Hematopoietic multipotent progenitor cell treated with erythropoietin and hydrocortisone succinate and interleukin-3 and kit ligand, for 4 days (in vitro differentiated cells): ENCODE data around the gene CAPS.
A peak's percentile ranks its signal among the peaks of the same experiment; 100 is the strongest.
"Not testable (repeated sequence)": the region's sequence is repeated elsewhere in the genome, so short reads cannot be mapped to it uniquely, and the experiment has no call there.

Source experiments
- DNase-seq: peaks from one replicate; pipeline ENCODE4 v3.0.0-alpha.2; 2015

The CAPS gene

DNA sequence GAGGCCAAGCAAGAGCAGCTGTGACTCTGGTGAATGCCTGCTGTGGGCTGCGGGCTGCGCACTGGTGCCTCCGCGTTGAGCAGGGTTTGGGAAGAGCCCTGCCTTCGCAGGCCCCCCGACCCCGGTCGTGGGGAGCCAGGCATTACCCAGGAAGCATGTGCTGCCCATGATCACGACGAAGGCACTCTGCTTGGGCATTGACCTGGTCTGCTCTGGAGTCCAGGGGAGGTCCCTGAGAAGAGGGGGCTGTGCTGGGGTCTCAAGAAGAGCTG, 44.7 kb downstream of the CAPS start:
- no peak for DNase-seq

DNA sequence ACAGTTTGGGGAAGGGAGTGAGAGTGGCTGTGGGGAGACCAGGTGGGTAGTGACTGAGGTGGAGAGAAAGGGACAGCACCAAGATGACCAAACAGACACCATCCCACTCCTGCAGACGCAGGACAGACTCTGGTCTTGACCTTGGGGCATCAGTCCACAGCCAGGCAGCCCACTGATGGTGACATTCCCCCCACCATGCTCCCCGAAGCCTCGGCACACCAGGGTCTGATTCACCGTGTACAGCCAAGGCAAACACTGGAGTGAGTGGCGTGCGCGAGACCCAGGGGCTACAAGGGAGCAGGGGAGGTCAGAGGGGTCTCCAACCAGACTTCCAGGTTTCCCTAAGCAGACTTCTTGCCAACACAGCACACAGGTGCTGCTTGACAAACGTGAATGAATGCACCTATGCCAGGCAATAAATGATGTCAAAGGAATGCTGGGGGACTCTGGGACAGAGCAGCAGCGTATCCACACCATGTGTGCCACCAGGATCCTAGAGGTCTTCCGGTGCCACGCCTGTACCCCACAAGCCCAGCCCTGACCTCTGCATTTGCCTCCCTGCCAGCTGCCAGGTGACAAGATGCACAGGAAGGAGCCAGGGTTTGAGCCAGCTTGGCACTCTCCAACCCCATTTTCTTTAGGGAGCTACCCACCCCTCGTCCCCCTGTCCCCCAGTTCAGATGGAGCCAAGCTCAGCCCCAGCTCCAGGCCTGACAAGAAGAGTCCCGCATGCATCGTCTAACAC, 45.4 kb downstream of the CAPS start:
- DNase-seq = no peak

DNA sequence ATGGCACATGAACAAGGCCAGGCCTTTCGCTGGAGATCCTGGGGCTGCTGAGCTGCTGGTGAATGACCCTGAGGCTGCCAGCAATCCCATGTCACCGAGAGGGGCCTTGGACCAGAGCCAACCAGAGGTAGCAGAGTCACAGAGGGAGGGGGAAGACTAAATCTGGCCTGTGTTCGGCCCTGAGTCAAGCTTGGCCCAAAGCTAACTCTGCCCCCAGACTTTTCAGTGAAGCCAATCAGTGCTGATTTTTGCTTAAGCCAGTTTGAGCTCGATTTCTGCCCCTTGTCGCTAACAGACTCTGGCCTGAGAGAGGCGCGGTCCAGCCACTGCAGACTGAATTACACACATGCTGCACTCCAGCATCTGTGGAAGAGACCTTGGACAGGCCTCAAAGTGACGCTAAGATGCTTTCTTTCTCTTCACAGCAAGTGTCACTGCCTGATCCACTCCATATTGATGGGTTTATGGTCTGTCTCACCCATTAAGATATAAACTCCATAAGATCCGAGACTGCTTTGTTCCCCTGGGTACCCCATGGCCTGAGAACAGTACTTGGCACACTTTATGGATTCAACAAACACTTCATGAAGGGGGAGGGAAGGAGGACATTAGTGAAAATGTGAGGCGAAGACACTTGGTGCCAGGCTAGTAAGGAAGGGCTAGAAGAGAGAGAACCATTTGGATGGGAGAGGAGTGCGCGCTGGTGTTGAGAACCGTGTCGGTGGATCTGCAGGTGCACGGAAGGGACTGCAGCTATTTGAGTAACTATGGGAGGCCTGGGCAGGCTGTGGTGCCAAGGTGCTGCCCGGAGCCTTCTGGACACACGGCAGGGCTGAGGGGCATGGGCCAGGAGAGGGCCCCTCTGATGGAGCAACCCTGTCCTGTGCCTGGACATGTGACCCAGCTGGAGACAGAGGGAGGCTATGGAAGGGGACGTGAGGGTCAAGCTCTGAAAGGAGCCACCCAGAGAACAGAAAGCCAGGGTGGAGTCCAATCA, 46.2 kb downstream of the CAPS start:
- DNase-seq = no peak

DNA sequence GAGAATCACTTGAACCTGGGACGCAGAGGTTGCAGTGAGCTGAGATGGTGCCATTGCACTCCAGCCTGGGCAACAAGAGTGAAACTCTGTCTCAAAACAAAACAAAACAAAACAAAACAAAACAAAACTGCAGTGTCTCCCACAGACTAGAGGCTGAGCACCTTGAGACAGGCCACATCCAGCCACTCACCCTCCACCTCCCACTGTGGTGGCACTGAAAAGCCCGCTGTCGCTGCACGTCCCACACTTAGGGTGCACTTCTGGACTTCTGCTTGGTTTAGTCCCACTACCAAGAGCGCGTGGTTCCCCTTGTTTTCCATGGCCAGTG, 47.6 kb downstream of the CAPS start:
- DNase-seq = not testable (repeated sequence)

DNA sequence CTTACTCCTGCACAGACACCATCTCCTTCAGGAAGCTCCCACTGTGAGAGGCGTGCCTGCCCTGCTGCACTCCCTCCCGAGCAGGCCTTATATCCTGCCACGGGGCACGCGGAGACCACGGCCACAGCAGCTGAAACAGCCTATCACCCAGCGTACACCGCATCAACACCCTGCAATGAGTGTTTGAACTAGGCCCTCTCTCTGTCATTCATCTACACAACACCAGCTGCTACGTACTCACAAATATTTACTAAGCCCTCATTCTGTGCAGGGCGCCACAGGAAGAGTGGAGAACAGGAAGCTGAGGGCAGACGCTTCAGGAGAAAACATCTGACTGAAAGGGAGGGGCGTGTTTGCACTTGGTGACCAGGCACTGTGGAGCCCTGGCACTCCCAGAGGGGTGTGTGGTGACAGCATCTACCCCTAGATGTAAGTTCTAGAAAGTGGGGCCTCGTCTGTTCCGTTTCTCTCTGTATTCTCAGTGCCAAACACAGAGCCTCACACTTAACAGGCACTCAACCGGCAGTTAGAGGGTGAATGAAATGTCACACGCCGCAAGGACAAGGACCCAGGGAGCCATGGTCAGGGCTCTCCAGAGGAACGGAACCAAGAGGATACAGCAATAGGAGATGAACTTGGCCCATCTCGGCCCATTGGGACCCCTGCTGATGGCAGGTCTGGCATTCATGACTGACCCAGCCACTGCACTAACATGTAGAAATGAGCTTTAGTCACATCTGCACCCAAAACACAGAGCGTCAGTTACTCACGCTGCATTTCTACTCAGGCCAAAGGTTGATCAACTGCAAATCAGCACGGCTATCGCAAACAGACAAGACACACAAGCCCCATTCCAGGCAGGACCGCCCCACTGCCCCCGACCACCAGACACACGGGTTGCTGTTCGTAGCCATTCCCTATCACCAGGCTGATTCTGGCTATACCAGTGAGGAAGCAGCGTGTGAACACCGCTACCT, 48.2 kb downstream of the CAPS start:
- peak; percentile 83 for DNase-seq

DNA sequence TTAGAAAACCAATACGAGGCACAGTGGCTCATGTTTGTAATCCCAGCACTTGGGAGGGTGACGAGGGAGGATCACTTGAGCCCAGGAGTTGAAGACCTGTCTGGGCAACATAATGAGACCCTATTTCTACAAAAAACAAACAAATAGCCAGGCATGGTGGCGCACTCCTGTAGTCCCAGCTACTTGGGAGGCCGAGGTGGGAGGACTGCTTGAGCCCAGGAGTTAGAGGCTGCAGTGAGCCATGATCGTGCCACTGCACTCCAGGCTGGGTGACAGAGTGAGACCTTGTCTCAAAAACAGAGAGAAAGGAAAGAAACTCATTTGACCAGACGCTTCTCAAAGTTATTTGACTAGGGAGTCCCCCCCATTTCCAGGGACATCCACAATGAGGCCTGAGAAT, 49.2 kb downstream of the CAPS start:
- not testable (repeated sequence) for DNase-seq

DNA sequence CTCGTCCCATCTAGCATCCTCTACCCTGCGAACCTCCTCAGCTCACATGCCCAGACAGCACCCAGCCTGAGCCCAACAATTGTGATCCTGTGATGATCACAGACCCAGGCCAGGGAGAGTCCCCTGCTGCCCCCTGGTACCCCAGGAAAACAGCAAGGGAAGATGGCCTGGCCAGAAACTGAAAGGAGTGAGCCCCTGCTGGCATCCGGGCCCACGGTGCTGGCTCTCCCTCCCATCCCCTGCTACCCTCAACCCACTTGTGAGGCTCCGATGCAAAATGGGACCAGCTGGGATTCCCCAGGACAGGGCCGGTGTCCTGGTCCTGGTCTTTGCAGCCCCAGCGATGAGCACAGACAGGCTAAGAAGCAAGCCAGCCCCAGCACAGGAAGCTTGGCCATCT, 49.8 kb downstream of the CAPS start:
- no peak for DNase-seq

DNA sequence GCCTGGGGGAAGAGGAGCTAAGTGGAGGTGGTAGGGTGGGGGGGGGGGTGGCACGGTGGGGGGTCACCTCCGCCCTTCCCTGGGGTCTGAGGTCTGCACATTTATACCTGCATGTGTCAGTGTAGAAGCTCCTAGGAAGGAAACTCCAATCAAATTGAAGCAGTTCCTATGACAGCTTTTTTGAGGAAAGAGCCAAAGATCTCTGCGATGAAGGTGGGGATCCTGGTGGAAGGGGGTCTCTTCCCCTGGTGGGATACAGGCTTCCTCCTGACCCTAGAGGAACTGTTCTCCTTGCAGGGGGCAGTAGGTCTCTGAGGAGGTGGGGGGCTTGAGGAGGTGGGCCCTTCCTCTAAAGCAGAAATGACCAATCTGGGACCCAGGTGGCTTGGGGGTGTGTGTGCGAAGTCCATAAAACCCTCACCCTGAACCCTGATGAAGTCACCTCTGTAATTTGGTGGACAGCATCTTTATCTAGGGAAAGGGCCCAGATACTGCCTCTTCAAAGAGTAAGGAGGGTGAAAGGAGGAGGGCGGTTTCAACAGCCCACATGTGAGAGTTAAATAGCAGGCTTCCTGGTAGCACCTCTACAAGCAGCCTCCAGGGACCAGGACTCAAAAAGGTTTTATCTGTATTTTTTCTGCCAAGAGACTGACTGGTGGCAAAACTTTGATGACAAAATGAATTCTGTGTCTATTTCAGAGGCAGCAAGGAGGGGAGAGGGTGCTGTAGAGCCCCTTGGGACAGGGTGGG, 50.9 kb downstream of the CAPS start:
- DNase-seq = no peak
